HEK293 (cell line): Measurements from ENCODE around the gene ZC3H11A.

Experiments used
- CTCF ChIA-PET: fragments of 350-600 bp; formaldehyde crosslinking; extraction: SDS; loops from one replicate; lab custom pipeline; 2021; ENCODE audit warnings: antibody characterized with exemption; lab: Yijun Ruan, JAX
- POLR2A ChIA-PET: fragments of 300-600 bp; formaldehyde crosslinking; extraction: SDS; loops from one replicate; lab custom pipeline; 2020; ENCODE audit warnings: antibody characterized with exemption, inconsistent platforms; lab: Yijun Ruan, JAX
- H3K27ac ChIP-seq: fragments of 200-500 bp; sonication (Bioruptor generic); 2 replicates; pipeline ENCODE4 v1.5.1; 2014; ENCODE audit warnings: low read depth, low read length, control low read depth, inconsistent platforms; ENCODE audit errors: extremely low read depth
- H3K36me3 ChIP-seq, 2 experiments: fragments of 200-500 bp in 1 of 2; sonication (Bioruptor generic) in 1 of 2; 1 replicate in 1 of 2; 2 replicates in 1 of 2; pipeline ENCODE4 v1.5.1; 2014 to 2017; ENCODE audit warnings: inconsistent platforms in 2 of 2, low read length in 2 of 2; ENCODE audit not compliant: control insufficient read depth in 2 of 2, insufficient read depth in 1 of 2
- H3K4me1 ChIP-seq: fragments of 200-500 bp; sonication (Bioruptor generic); 2 replicates; pipeline ENCODE4 v1.5.1; 2014; ENCODE audit warnings: mild to moderate bottlenecking, low read length, inconsistent platforms; ENCODE audit not compliant: control insufficient read depth, insufficient read depth
- H3K4me3 ChIP-seq: 2 replicates; pipeline ENCODE4 v1.5.1; 2011; ENCODE audit warnings: low read depth, mild to moderate bottlenecking, control low read depth, low read length, moderate library complexity
- H3K9me3 ChIP-seq: fragments of 200-500 bp; sonication (Bioruptor generic); 2 replicates; pipeline ENCODE4 v1.5.1; 2014; ENCODE audit warnings: low read depth, low read length, inconsistent platforms; ENCODE audit not compliant: control insufficient read depth, insufficient read depth
- FEZF1 ChIP-seq: fragments of 450-650 bp; formaldehyde crosslinking; IDR thresholded peaks from 2 replicates; pipeline ENCODE4 v1.5.1; 2016; ENCODE audit warnings: missing biosample characterization, missing genetic modification characterization
- KLF17 ChIP-seq: fragments of 450-650 bp; formaldehyde crosslinking; IDR thresholded peaks from 2 replicates; pipeline ENCODE4 v1.5.1; 2016; ENCODE audit warnings: missing biosample characterization, missing genetic modification characterization
- KLF8 ChIP-seq: fragments of 450-650 bp; formaldehyde crosslinking; IDR thresholded peaks from 2 replicates; pipeline ENCODE4 v1.5.1; 2016; ENCODE audit warnings: missing biosample characterization, missing genetic modification characterization
- PRDM10 ChIP-seq: fragments of 450-650 bp; formaldehyde crosslinking; IDR thresholded peaks from 2 replicates; pipeline ENCODE4 v1.5.1; 2016; ENCODE audit warnings: missing biosample characterization, missing genetic modification characterization
- REPIN1 ChIP-seq: fragments of 450-650 bp; formaldehyde crosslinking; IDR thresholded peaks from 2 replicates; pipeline ENCODE4 v1.5.1; 2017; ENCODE audit warnings: missing biosample characterization, missing genetic modification characterization, low read depth
- ZBTB11 ChIP-seq: fragments of 450-650 bp; formaldehyde crosslinking; conservative IDR thresholded peaks from 2 replicates; pipeline ENCODE4 v1.5.1; 2016; ENCODE audit warnings: low read depth, missing biosample characterization, missing genetic modification characterization
- ZBTB44 ChIP-seq: fragments of 450-650 bp; IDR thresholded peaks from 2 replicates; pipeline ENCODE4 v1.5.1; 2018; ENCODE audit warnings: missing biosample characterization, mild to moderate bottlenecking, missing genetic modification characterization
- ZNF18 ChIP-seq: fragments of 450-650 bp; formaldehyde crosslinking; IDR thresholded peaks from 2 replicates; pipeline ENCODE4 v1.5.1; 2016; ENCODE audit warnings: missing biosample characterization, missing genetic modification characterization
- ZNF26 ChIP-seq: fragments of 450-650 bp; formaldehyde crosslinking; IDR thresholded peaks from 2 replicates; pipeline ENCODE4 v1.5.1; 2016; ENCODE audit warnings: missing biosample characterization, missing genetic modification characterization
- ZNF280C ChIP-seq: fragments of 450-650 bp; formaldehyde crosslinking; IDR thresholded peaks from 2 replicates; pipeline ENCODE4 v1.5.1; 2016; ENCODE audit warnings: missing biosample characterization, missing genetic modification characterization
- ZNF48 ChIP-seq: fragments of 450-650 bp; formaldehyde crosslinking; IDR thresholded peaks from 2 replicates; pipeline ENCODE4 v1.5.1; 2016; ENCODE audit warnings: missing biosample characterization, missing genetic modification characterization
- ZNF510 ChIP-seq: fragments of 450-650 bp; formaldehyde crosslinking; IDR thresholded peaks from 2 replicates; pipeline ENCODE4 v1.5.1; 2018; ENCODE audit warnings: mild to moderate bottlenecking, missing genetic modification characterization, missing biosample characterization; ENCODE audit not compliant: insufficient replicate concordance
- ZNF549 ChIP-seq: fragments of 450-650 bp; IDR thresholded peaks from 2 replicates; pipeline ENCODE4 v1.5.1; 2018; ENCODE audit warnings: missing biosample characterization, missing genetic modification characterization, mild to moderate bottlenecking, inconsistent platforms, moderate library complexity
- ZXDB ChIP-seq: fragments of 450-650 bp; formaldehyde crosslinking; IDR thresholded peaks from 2 replicates; pipeline ENCODE4 v1.5.1; 2016; ENCODE audit warnings: missing biosample characterization, missing genetic modification characterization

Gene ZC3H11A

GRCh38 chr1:203842559-203842876 lies 47.1 kb downstream of the ZC3H11A start (continued):
- TF ChIP-seq ZBTB11 (tag by site-specific recombination) (no peak), ZXDB (tag by site-specific recombination) (no peak), ZNF280C (tag by site-specific recombination) (no peak), REPIN1 (no peak)
- TF ChIP-seq, all 188 proteins: peak for 0

GRCh38 chr1:203843435-203843834 lies 48.0 kb downstream of the ZC3H11A start:
- CTCF ChIA-PET = no interaction called here
- POLR2A ChIA-PET = no interaction called here
- Histone ChIP-seq H3K4me1 (no peaks in the 10 kb centered on the region), H3K9me3 (no peaks in the 10 kb centered on the region), H3K27ac (no peak overlapping the region), H3K4me3 (no peak overlapping the region), H3K36me3 (peaks cover 67 to 78% of the 10 kb centered on the region in 2 experiments)
- TF ChIP-seq ZNF510 = no peak
- no peak for TF ChIP-seq KLF17 (tag by site-specific recombination)
- no peak for TF ChIP-seq ZNF18 (tag by site-specific recombination)
- no peak for TF ChIP-seq FEZF1 (tag by site-specific recombination)
- TF ChIP-seq ZNF26 (tag by site-specific recombination) = no peak
- no peak for TF ChIP-seq KLF8 (tag by site-specific recombination)
- no peak for TF ChIP-seq ZBTB44 (tag by site-specific recombination)
- TF ChIP-seq ZNF549 (tag by site-specific recombination) = no peak
- TF ChIP-seq ZNF48 (tag by site-specific recombination) = no peak
- no peak for TF ChIP-seq PRDM10
